ENCODE results near the gene ITM2C. TPM values are rescaled to one million over a fixed set of nuclear protein-coding genes. Genes with fewer than 3 reads are reported as not detected.

Gene ITM2C
- total RNA-seq (2014; rRNA removed; shearing (Covaris generic)), result 86.5 and 126 TPM in 2 replicates

- DNase-seq (ENCODE audit: low read depth), result peak; percentile 61
Measured at GRCh38 chr2:230864605-230865306, at the start of gene ITM2C. Gene ITM2C (plus strand): TSS chr2:230864942. CDS start chr2:230865026, 84 bp downstream.

GRCh38 chr2:230815088-230815487 is 49.7 kb upstream of the ITM2C start:
- DNase-seq (ENCODE audit: low read depth), result no peak

- no peak for DNase-seq (ENCODE audit: low read depth)
Measured at GRCh38 chr2:230816735-230817134, 48.0 kb upstream of the ITM2C start.

DNA sequence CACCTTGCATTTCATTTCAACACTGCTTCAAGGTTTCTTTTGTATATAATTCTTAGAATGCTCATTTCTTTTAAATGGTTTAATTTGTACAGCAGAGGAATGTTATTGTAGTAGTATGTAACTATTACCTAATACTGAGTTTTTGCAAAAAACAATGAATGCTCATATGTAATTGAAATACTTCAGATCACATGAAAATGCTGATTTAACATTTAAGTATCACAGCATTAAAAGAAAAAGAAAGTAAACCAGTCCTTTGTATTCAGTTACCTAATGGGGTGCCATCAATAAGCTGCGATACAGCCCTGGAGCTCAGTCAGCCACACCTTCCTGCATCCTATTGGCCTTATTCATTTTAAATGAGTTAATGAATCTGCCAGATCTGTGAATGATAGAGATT is 45.3 kb upstream of the ITM2C start:
- no peak for DNase-seq (ENCODE audit: low read depth)

DNA sequence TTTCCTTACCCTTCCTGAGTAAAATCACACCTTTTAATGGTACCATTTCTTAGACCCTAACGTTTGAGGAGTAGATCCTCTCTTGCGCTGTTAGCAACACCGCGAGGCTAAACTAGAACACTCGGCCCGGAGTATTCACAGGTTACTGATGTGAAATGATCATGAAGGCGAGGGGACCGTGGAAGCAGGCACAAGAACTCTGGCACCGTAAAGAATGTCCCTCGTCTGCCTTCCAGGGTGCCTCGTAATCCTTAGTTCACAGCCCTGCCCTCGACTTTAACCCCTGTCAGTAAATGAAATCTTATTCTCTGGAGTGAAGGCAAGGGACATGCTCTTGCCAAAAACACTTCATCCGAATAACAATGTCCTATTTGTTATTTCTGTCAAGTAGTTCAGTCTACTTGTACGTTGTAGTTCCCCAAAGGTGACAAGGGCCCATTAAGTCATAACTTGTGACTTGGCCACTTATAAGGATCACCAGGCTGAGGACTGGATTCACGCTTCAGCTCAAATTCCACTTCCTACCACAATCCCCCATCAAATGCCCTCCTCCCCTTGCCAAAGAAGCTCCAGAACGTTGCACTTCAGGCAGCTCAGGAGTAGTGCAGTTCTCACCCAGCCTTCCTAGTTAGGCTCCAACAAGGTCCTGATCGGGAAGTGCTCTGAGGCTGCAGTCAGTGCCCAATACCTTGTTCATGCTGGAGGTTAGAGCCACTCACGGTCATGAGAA is 43.3 kb upstream of the ITM2C start:
- peak; percentile 13 for DNase-seq (ENCODE audit: low read depth)

- peak; percentile 8 for DNase-seq (ENCODE audit: low read depth)
Measured at GRCh38 chr2:230821991-230822520, 42.7 kb upstream of the ITM2C start.

GRCh38 chr2:230823264-230823964 is 41.3 kb upstream of the ITM2C start:
- peak; percentile 28 for DNase-seq (ENCODE audit: low read depth)

DNA sequence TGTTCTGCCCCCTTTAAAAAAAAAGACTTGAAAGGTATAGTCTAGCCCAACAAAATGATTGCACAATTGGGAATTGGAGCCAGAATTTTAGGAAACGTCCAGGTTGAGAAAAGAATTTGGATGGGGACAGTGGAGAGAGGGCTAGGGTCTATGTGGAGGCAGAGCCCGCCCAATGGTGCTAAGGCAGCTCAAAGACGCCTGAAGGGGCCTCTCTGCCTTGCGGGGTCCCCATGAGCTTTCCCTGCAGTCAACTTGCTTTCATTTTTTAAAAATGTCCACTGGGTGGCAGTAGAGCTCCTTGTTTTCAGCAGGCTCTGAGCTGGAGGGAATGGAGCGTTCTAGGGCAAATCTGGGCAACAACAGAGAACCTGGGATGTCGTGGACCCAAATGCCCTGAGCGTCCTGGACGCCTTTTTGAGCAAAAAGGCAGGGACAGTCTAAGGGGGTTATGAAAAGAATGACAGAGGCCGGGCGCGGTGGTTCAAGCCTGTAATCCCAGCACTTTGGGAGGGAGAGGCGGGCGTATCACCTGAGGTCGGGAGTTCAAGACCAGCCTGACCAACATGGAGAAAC is 40.2 kb upstream of the ITM2C start:
- peak; percentile 79 for DNase-seq (ENCODE audit: low read depth)

GRCh38 chr2:230825354-230825753 is 39.4 kb upstream of the ITM2C start:
- no peak for DNase-seq (ENCODE audit: low read depth)

GRCh38 chr2:230827774-230828271 is 36.9 kb upstream of the ITM2C start:
- no peak for DNase-seq (ENCODE audit: low read depth)

GRCh38 chr2:230828272-230828961 is 36.3 kb upstream of the ITM2C start:
- no peak for DNase-seq (ENCODE audit: low read depth)

DNA sequence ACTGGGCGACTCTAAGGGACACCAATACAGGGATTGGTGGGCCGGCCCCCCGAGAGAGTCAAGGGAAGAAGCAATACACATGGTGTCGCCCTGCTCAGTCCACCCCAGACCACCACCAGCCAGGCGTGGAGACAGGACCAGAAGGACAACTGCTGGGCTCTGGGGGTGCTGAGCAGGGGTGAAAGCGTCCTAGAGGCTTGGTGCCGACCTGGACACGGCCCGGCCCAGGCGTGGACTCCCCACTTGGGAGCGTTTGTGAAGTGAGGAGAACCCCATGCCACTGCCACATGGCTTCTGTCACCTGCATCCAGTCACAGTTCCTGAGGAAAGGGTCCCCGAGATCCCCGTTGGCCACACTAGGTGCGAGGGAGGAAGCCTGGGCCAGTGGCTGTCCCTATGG is 35.4 kb upstream of the ITM2C start:
- no peak for DNase-seq (ENCODE audit: low read depth)

GRCh38 chr2:230829959-230830358 is 34.8 kb upstream of the ITM2C start:
- no peak for DNase-seq (ENCODE audit: low read depth)

DNA sequence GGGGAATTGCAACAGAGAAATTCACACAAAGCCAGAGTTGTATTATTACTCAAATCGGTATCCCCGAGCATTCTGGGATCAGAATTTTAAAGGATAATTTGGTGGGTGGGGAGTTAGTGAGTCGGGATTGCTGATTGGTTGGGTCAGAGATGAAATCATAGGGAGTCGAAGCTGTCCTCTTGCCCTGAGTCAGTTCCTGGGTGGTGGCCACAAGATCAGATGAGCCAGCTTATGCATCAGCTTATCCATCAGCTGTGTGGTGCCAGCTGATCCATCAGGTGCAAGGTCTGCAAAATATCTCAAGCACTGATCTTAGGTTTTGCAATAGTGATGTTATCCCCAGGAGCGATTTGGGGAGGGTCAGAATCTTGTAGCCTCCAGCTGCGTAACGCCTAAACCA is 34.3 kb upstream of the ITM2C start:
- DNase-seq (ENCODE audit: low read depth), result no peak

DNA sequence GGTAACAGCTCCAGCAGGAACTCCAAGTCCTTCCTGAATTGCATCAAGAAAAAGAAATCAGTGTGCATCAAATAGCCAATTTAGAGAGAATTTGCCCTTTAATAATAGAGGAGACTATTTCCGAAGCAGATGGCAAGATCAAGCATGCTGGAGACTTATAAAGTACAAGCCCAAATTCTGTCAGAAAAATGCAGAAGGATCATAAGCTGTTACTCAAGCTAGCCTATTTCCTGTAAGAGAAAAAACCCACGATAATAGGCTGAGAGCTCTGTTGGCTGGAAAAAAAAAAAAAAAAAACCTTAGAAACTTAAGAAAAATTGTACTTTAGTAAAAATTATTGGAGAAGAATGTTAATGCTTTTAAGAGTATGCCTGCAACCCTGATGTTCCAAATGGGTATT is 24.4 kb upstream of the ITM2C start:
- no peak for DNase-seq (ENCODE audit: low read depth)

DNA sequence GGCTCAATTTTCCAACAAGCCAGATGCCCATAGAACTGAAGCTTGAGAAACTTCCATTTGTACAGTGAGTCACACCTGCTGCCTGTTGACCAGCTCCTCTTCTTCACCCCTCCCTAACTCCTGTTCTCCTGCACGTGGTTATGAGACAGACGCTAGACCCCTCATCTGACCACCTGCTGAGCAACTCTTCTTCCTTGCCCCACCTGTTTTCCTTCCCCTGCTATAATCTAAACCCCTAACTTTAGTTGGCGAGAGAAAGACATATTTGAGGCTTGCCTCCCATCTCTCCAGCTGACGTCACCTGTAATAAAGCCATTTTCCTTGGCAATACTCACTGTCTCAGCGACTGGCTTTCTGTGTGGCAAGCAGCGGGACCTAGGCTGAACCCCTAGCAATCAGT is 22.3 kb upstream of the ITM2C start:
- DNase-seq (ENCODE audit: low read depth), result peak; percentile 31

- no peak for DNase-seq (ENCODE audit: low read depth)
Measured at GRCh38 chr2:230843132-230843531, 21.6 kb upstream of the ITM2C start.

DNA sequence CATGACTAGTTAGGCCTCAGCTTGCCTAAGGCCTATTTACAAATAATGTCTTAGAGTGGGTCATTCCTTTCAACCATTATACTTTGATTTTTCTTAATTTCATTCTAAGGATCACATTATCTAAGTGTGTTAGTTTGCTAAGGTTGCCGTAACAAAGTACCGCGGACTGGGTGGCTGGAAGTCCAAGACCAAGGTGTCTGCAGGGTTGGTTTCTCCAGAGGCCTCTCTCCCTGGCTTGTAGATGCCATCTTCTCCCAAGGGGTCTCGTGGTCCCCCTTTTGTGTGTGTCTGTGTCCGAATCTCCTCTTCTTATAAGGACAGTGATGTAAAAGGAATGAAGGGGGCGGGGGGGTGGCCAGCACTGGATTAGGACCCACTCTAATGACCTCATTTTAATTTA is 18.4 kb upstream of the ITM2C start:
- no peak for DNase-seq (ENCODE audit: low read depth)

DNA sequence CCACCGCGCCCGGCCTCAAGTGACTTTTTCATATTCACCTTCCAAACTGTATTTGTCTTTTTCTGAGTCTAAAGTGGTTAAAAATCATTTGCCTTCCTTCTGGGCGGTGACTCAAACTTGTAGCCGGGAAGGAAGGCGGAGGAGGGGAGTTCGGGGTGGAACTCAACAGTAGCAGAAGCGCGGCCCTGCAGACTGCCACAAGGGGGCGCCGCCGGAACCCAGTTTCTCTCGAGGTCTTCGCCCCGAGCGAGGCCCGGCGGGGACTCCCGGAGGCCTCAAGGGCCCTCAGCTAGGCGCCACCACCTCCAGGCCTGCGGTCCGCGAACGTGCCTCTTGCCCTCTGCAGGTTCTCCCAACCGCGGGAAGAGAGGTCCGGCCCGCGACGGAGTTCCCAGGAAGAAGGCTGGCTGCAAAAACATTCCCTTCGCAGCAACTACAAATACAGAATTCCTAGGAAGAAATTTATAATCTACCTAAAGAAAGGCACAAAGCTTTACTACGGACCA is 16.8 kb upstream of the ITM2C start:
- DNase-seq (ENCODE audit: low read depth), result peak; percentile 81

GRCh38 chr2:230849633-230850357 is 14.9 kb upstream of the ITM2C start:
- DNase-seq (ENCODE audit: low read depth), result no peak

DNA sequence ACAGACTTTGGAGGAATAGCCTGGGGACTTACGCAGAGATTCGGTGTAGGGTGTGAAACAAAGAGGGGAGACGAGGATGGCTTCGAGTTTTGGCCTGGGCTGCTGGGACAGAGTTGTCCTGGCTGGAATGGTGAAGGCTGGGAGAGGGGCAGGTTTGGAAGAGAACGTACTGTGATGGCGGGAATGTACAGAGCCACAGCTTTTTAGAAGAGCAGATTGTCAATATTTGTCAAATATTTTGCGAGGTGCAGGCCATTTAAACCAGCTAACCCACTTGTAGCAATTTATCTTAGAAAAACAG is 14.4 kb upstream of the ITM2C start:
- no peak for DNase-seq (ENCODE audit: low read depth)

Measured in M059J (cell line).